NCI-H1436 (cell line): ENCODE results near the gene RPL29.

Source experiments
- DNase-seq: peaks from one replicate; lab custom pipeline; 2025; lab: John Stamatoyannopoulos, UW

The RPL29 gene

GRCh38 chr3:51945031-51945840, 50.5 kb downstream of the RPL29 start:
- DNase-seq, result no peak

- no peak for DNase-seq
Observed at GRCh38 chr3:51944451-51945021, 51.2 kb downstream of the RPL29 start.
